NB4 (cell line): ENCODE measurements around the gene JSRP1.

Experiments used
- MYC ChIP-seq: IDR thresholded peaks from 2 replicates; pipeline ENCODE4 v1.6.1; 2011; ENCODE audit warnings: low read depth, low read length
- POLR2A ChIP-seq: IDR thresholded peaks from 2 replicates; pipeline ENCODE4 v1.6.1; 2011; ENCODE audit warnings: mild to moderate bottlenecking; ENCODE audit not compliant: insufficient read length; ENCODE audit errors: extremely low read depth

DNA sequence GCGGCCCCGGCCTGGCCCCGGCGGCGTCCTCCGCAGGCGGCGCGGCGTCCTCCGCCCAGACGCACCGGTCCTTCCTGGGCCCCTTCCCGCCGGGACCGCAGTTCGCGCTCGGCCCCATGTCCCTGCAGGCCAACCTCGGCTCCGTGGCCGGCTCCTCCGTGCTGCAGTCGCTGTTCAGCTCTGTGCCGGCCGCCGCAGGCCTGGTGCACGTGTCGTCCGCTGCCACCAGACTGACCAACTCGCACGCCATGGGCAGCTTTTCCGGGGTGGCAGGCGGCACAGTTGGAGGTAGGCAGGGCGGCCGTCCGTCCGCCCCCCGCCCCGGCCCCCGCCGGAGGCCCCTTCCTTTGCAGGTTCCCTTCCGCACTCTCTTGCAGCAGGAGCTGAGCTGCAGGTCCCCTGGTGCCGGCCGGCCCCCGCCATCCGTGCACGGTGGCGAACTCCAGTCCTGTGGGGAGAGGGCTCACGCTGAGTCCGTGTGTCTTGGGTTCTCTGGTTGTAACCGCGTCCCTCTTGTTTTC lies 29.3 kb downstream of the JSRP1 start:
- peak; percentile 73 for TF ChIP-seq MYC
- no peak for TF ChIP-seq POLR2A
